GM23338 (cell line): ENCODE data around the gene TNC. TPM values are rescaled to one million over a fixed set of nuclear protein-coding genes. Genes with fewer than 3 reads are reported as not detected.

Source experiments
- ATAC-seq: fragments of 200-7000 bp; cut with Tn5 transposase; 3 replicates; pipeline ENCODE4 v1.9.1; 2020
- DNase-seq: peaks from one replicate; pipeline ENCODE4 v3.0.0-alpha.2; 2015; ENCODE audit warnings: low spot score
- H2AFZ ChIP-seq: fragments of 200-600 bp; sonication (generic); 2 replicates; pipeline ENCODE4 v1.8.0; 2016; ENCODE audit warnings: antibody characterized with exemption, mild to moderate bottlenecking, moderate library complexity
- H3F3A ChIP-seq: fragments of 200-600 bp; sonication (generic); replicated peaks from 2 replicates; pipeline ENCODE4 v1.8.0; 2017; ENCODE audit warnings: antibody characterized with exemption, mixed run types, low read depth
- H3K27ac ChIP-seq: fragments of 200-600 bp; sonication (generic); 2 replicates; pipeline ENCODE4 v1.6.1; 2016; ENCODE audit warnings: low read depth
- H3K27me3 ChIP-seq: fragments of 200-600 bp; sonication (generic); 2 replicates; pipeline ENCODE4 v1.8.0; 2016; ENCODE audit warnings: mild to moderate bottlenecking, mixed run types, moderate library complexity; ENCODE audit not compliant: insufficient read depth
- H3K36me3 ChIP-seq: fragments of 200-600 bp; sonication (generic); 2 replicates; pipeline ENCODE4 v1.8.0; 2016; ENCODE audit warnings: mild to moderate bottlenecking; ENCODE audit not compliant: insufficient read depth
- H3K4me1 ChIP-seq: fragments of 200-600 bp; sonication (generic); 2 replicates; pipeline ENCODE4 v1.8.0; 2016; ENCODE audit warnings: mild to moderate bottlenecking, moderate library complexity; ENCODE audit not compliant: insufficient read depth
- H3K4me2 ChIP-seq: fragments of 200-600 bp; sonication (generic); 2 replicates; pipeline ENCODE4 v1.7.1; 2017; ENCODE audit warnings: mixed run types
- H3K4me3 ChIP-seq: fragments of 200-600 bp; sonication (generic); 2 replicates; pipeline ENCODE4 v1.6.1; 2016; ENCODE audit warnings: mixed run types
- H3K79me2 ChIP-seq: fragments of 200-600 bp; sonication (generic); replicated peaks from 2 replicates; pipeline ENCODE4 v1.8.0; 2017; ENCODE audit warnings: mild to moderate bottlenecking; ENCODE audit not compliant: insufficient read depth
- H3K9me2 ChIP-seq: fragments of 200-600 bp; sonication (generic); 2 replicates; pipeline ENCODE4 v1.8.0; 2017; ENCODE audit not compliant: insufficient read depth
- H4K20me1 ChIP-seq: fragments of 200-600 bp; sonication (generic); replicated peaks from 2 replicates; pipeline ENCODE4 v1.8.0; 2017; ENCODE audit warnings: mild to moderate bottlenecking; ENCODE audit not compliant: insufficient read depth
- H3K27ac Mint-ChIP-seq: 2 replicates; pipeline ENCODE4 v1.8.0; 2020; ENCODE audit warnings: inconsistent platforms, mild to moderate bottlenecking, moderate library complexity, mixed read lengths
- H3K27me3 Mint-ChIP-seq: 3 replicates; pipeline ENCODE4 v1.8.0; 2022; ENCODE audit warnings: low read depth, mild to moderate bottlenecking, moderate library complexity, mixed read lengths, inconsistent platforms; ENCODE audit not compliant: insufficient read depth, poor library complexity
- H3K36me3 Mint-ChIP-seq: 3 replicates; pipeline ENCODE4 v1.8.0; 2021; ENCODE audit warnings: low read depth, mild to moderate bottlenecking, inconsistent platforms, moderate library complexity, mixed read lengths
- H3K4me1 Mint-ChIP-seq: 3 replicates; pipeline ENCODE4 v1.8.0; 2020; ENCODE audit warnings: mild to moderate bottlenecking, inconsistent platforms, mixed read lengths
- H3K4me3 Mint-ChIP-seq: 3 replicates; pipeline ENCODE4 v1.8.0; 2021; ENCODE audit warnings: moderate library complexity, mild to moderate bottlenecking, inconsistent platforms, mixed read lengths
- H3K9me3 Mint-ChIP-seq: 3 replicates; pipeline ENCODE4 v1.8.0; 2020; ENCODE audit warnings: moderate library complexity, mild to moderate bottlenecking, inconsistent platforms, mixed read lengths
- EZH2 ChIP-seq: fragments of 200-600 bp; sonication (generic); IDR thresholded peaks from one replicate; pipeline ENCODE4 v1.8.0; 2017; ENCODE audit warnings: antibody characterized with exemption, mild to moderate bottlenecking, low read depth; ENCODE audit not compliant: unreplicated experiment
- NANOG ChIP-seq: IDR thresholded peaks from 2 replicates; pipeline ENCODE4 v1.6.1; 2016; ENCODE audit warnings: antibody characterized with exemption, borderline replicate concordance
- REST ChIP-seq: IDR thresholded peaks from one replicate; pipeline ENCODE4 v1.6.1; 2018; ENCODE audit warnings: antibody characterized with exemption; ENCODE audit not compliant: unreplicated experiment
- ZNF114 ChIP-seq: fragments of 250-450 bp; sonication (Bioruptor Pico); IDR thresholded peaks from 2 replicates; pipeline ENCODE4 v1.5.0; 2020; ENCODE audit warnings: mild to moderate bottlenecking, moderate library complexity
- ZNF331 ChIP-seq: fragments of 250-450 bp; sonication (Bioruptor Pico); IDR thresholded peaks from 2 replicates; pipeline ENCODE4 v1.5.0; 2020; ENCODE audit warnings: low read depth, mild to moderate bottlenecking, moderate library complexity
- polyA plus RNA-seq: library from polyadenylated mRNA; unstranded; fragments of >200 nt; fragmentation: Nextera tagmentation; extraction: Ambion mirVana; gene quantifications from 2 replicates; pipeline ENCODE4 v1.2.1, GENCODE V29; 2016
- total RNA-seq: library from RNA; depleted of rRNA; stranded (reverse); fragments of >200 nt; shearing (Covaris generic); gene quantifications from 2 replicates; pipeline ENCODE4 v1.2.3, GENCODE V29; 2014
- TF ChIP-seq, protein P1 (sequence below): fragments of 250-450 bp; sonication (Bioruptor Pico); IDR thresholded peaks from 2 replicates; pipeline ENCODE4 v1.5.0; 2020; ENCODE audit warnings: mild to moderate bottlenecking, moderate library complexity

Gene TNC
- total and polyA plus RNA-seq, 2 experiments from 2014 or later: 0.89 to 2.7 TPM

- H3K27me3 ChIP-seq: no peaks in the 10 kb centered on the region
- H3K9me2 ChIP-seq: no peaks in the 10 kb centered on the region; the same call in 1 of the 2 replicates
- no peak overlapping the region for H3K4me2 ChIP-seq
- H3K4me3 ChIP-seq: no peak overlapping the region
- ATAC-seq (no peak), DNase-seq (no peak)
- H3K4me1 ChIP-seq: no peaks in the 10 kb centered on the region
- H3K36me3 ChIP-seq: no peaks in the 10 kb centered on the region
- H3K27me3 Mint-ChIP-seq: peaks cover 1% of the 10 kb centered on the region
- no peaks in the 10 kb centered on the region for H3K79me2 ChIP-seq
- H3K9me3 Mint-ChIP-seq: no peaks in the 10 kb centered on the region
- H4K20me1 ChIP-seq: no peaks in the 10 kb centered on the region
- no peak overlapping the region for H3K4me3 Mint-ChIP-seq
- no peak overlapping the region for H3K27ac ChIP-seq
- peaks cover 7% of the 10 kb centered on the region; the same call in 2 of the 3 replicates for H3K4me1 Mint-ChIP-seq
- no peak overlapping the region for H3K27ac Mint-ChIP-seq
- no peak overlapping the region for H2AFZ ChIP-seq
- TF ChIP-seq, protein P1, sequence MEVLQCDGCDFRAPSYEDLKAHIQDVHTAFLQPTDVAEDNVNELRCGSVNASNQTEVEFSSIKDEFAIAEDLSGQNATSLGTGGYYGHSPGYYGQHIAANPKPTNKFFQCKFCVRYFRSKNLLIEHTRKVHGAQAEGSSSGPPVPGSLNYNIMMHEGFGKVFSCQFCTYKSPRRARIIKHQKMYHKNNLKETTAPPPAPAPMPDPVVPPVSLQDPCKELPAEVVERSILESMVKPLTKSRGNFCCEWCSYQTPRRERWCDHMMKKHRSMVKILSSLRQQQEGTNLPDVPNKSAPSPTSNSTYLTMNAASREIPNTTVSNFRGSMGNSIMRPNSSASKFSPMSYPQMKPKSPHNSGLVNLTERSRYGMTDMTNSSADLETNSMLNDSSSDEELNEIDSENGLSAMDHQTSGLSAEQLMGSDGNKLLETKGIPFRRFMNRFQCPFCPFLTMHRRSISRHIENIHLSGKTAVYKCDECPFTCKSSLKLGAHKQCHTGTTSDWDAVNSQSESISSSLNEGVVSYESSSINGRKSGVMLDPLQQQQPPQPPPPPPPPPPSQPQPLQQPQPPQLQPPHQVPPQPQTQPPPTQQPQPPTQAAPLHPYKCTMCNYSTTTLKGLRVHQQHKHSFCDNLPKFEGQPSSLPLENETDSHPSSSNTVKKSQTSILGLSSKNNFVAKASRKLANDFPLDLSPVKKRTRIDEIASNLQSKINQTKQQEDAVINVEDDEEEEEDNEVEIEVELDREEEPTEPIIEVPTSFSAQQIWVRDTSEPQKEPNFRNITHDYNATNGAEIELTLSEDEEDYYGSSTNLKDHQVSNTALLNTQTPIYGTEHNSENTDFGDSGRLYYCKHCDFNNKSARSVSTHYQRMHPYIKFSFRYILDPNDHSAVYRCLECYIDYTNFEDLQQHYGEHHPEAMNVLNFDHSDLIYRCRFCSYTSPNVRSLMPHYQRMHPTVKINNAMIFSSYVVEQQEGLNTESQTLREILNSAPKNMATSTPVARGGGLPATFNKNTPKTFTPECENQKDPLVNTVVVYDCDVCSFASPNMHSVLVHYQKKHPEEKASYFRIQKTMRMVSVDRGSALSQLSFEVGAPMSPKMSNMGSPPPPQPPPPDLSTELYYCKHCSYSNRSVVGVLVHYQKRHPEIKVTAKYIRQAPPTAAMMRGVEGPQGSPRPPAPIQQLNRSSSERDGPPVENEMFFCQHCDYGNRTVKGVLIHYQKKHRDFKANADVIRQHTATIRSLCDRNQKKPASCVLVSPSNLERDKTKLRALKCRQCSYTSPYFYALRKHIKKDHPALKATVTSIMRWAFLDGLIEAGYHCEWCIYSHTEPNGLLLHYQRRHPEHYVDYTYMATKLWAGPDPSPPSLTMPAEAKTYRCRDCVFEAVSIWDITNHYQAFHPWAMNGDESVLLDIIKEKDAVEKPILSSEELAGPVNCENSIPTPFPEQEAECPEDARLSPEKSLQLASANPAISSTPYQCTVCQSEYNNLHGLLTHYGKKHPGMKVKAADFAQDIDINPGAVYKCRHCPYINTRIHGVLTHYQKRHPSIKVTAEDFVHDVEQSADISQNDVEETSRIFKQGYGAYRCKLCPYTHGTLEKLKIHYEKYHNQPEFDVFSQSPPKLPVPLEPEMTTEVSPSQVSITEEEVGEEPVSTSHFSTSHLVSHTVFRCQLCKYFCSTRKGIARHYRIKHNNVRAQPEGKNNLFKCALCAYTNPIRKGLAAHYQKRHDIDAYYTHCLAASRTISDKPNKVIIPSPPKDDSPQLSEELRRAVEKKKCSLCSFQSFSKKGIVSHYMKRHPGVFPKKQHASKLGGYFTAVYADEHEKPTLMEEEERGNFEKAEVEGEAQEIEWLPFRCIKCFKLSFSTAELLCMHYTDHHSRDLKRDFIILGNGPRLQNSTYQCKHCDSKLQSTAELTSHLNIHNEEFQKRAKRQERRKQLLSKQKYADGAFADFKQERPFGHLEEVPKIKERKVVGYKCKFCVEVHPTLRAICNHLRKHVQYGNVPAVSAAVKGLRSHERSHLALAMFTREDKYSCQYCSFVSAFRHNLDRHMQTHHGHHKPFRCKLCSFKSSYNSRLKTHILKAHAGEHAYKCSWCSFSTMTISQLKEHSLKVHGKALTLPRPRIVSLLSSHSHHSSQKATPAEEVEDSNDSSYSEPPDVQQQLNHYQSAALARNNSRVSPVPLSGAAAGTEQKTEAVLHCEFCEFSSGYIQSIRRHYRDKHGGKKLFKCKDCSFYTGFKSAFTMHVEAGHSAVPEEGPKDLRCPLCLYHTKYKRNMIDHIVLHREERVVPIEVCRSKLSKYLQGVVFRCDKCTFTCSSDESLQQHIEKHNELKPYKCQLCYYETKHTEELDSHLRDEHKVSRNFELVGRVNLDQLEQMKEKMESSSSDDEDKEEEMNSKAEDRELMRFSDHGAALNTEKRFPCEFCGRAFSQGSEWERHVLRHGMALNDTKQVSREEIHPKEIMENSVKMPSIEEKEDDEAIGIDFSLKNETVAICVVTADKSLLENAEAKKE (CRISPR knock-in tag): no peak
- no peak for TF ChIP-seq NANOG
- no peaks in the 10 kb centered on the region for H3K36me3 Mint-ChIP-seq
- H3F3A ChIP-seq: no peaks in the 10 kb centered on the region
Measured at GRCh38 chr9:115103746-115104477, 14.0 kb downstream of the TNC start.

DNA sequence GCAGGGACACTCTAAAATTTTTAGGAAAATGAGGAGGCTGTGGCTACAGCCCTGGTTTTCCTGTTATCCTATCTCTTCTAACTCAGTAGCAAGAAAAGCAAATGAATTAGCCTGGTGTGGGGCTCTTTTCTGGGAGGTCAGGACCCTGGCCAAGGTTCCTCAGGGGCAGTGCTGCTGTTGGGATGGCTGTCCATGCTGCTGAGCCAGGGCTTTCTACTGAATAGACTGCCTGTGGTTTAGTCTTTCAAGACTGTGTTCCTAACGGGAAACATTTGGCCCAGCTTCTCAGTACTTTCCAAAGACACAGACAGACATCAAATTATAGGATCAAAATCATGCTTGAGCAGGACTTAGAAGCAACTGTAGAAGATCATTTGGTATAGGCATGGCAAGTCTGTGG, 18.1 kb downstream of the TNC start:
- no peaks in the 10 kb centered on the region for H3K79me2 ChIP-seq
- no peak overlapping the region for H3K27ac ChIP-seq

More for the DNA sequence above, 18.1 kb downstream of the TNC start:
- Histone ChIP-seq H2AFZ (no peak overlapping the region), H3K36me3 (no peaks in the 10 kb centered on the region), H3K4me2 (no peak overlapping the region), H4K20me1 (no peaks in the 10 kb centered on the region), H3K27me3 (no peaks in the 10 kb centered on the region), H3K4me3 (no peak overlapping the region), H3K4me1 (no peaks in the 10 kb centered on the region), H3F3A (no peaks in the 10 kb centered on the region), H3K9me2 (peaks cover 6% of the 10 kb centered on the region; the same call in 1 of the 2 replicates)
- ATAC-seq: peak; percentile 59
- no peaks in the 10 kb centered on the region for H3K36me3 Mint-ChIP-seq
- DNase-seq: no peak
- H3K27me3 Mint-ChIP-seq: peaks cover 1% of the 10 kb centered on the region
- H3K4me1 Mint-ChIP-seq: peaks cover under 1% of the 10 kb centered on the region; the same call in 2 of the 3 replicates
- H3K9me3 Mint-ChIP-seq: no peaks in the 10 kb centered on the region; the same call in 2 of the 3 replicates
- no peak overlapping the region for H3K27ac Mint-ChIP-seq
- TF ChIP-seq EZH2 (no peak), ZNF114 (no peak), ZNF331 (CRISPR knock-in tag) (no peak), NANOG (no peak), REST (peak; percentile 42)
- H3K4me3 Mint-ChIP-seq: no peak overlapping the region
